Spleen (tissue), 7 donors: ENCODE measurements around the gene TROAP.

Experiments used
- POLR2A ChIP-seq, 3 donors: fragments of 450-650 bp; IDR thresholded peaks; one replicate each; pipeline ENCODE4 v1.5.1; 2017; ENCODE audit warnings: antibody characterized with exemption in 3 of 3, mild to moderate bottlenecking in 1 of 3
- POLR2AphosphoS5 ChIP-seq, 3 donors: sonication (generic); formaldehyde crosslinking; IDR thresholded peaks; one replicate each; pipeline ENCODE4 v1.5.1; 2017; ENCODE audit warnings: antibody characterized with exemption in 3 of 3
- TF ChIP-seq, protein P1 (sequence below), 11 experiments: fragments of 200-600 bp in 7 of 11; fragments of 450-650 bp in 4 of 11; sonication (generic) in 4 of 11; IDR thresholded peaks in 8 of 11; conservative IDR thresholded peaks in 3 of 11; 1 replicate in 7 of 11; 2 replicates in 4 of 11; pipeline versions ENCODE4 v1.4.0 to v1.8.0; 2016 to 2021; ENCODE audit warnings: antibody characterized with exemption in 11 of 11, inconsistent platforms in 4 of 11, mild to moderate bottlenecking in 1 of 11
- donor health status: DM: no; HTN: no; CAD: no; lungs with moderate emphysema.
- donor health status: DM: no; HTN: no; CAD: no.
- donor health status: DM: no; HTN: no; CAD: no.

DNA sequence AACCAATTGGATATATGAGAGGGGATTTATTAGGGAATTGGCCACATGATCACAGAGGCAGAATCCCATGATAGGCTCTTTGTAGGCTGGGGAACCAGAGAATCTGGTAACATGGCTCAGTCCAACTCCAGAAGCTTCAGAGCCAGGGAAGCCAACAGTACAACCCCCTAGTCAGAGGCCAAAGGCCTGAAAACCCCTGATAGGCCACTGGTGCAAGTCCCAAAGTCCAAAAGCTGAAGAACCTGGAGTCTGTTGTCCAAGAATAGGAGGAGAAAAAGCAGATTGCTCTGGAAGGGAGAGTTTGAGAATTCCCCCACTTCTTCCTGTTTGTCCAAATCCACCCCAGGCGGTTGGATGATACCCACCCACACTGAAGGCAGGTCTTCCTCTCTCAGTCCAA, 8.2 kb upstream of the TROAP start:
- TF ChIP-seq POLR2AphosphoS5 (IDR thresholded peaks at IDR 0.05), result no peak
- TF ChIP-seq, protein P1, sequence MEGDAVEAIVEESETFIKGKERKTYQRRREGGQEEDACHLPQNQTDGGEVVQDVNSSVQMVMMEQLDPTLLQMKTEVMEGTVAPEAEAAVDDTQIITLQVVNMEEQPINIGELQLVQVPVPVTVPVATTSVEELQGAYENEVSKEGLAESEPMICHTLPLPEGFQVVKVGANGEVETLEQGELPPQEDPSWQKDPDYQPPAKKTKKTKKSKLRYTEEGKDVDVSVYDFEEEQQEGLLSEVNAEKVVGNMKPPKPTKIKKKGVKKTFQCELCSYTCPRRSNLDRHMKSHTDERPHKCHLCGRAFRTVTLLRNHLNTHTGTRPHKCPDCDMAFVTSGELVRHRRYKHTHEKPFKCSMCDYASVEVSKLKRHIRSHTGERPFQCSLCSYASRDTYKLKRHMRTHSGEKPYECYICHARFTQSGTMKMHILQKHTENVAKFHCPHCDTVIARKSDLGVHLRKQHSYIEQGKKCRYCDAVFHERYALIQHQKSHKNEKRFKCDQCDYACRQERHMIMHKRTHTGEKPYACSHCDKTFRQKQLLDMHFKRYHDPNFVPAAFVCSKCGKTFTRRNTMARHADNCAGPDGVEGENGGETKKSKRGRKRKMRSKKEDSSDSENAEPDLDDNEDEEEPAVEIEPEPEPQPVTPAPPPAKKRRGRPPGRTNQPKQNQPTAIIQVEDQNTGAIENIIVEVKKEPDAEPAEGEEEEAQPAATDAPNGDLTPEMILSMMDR (IDR thresholded peaks at IDR 0.05 in 8 of 11, conservative IDR thresholded peaks at IDR 0.05 in 3 of 11), result no peak
- no peak for TF ChIP-seq POLR2A (IDR thresholded peaks at IDR 0.05)
